GM18526 (cell line): ENCODE measurements around the gene DSG1.

Experiments used
- POLR2A ChIP-seq: IDR thresholded peaks from 3 replicates; pipeline ENCODE4 v1.6.1; 2011; ENCODE audit not compliant: insufficient read length; ENCODE audit errors: extremely low read depth

DSG1 gene

GRCh38 chr18:31398191-31398590 lies 80.2 kb downstream of the DSG1 start:
- TF ChIP-seq POLR2A = no peak

GRCh38 chr18:31399306-31400032 lies 81.5 kb downstream of the DSG1 start:
- TF ChIP-seq POLR2A = no peak

GRCh38 chr18:31401156-31402025 lies 83.4 kb downstream of the DSG1 start:
- no peak for TF ChIP-seq POLR2A

DNA sequence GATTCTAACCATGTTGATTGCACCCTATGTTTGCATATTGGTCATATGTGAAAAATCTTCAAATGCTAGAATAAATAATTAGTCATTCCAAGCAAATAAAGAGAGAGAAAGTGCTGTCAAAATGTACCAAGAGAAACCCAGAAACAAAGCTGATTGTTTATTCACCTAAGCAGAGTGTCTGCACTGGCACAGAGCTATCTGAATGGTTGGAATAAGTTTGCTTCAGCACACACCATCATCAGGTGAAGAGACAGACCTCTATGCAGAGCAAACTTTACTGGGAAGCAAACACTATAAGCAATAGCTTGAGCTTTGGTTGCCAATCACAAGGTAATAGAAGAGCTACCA lies 84.0 kb downstream of the DSG1 start:
- no peak for TF ChIP-seq POLR2A

GRCh38 chr18:31403409-31403808 lies 85.4 kb downstream of the DSG1 start:
- TF ChIP-seq POLR2A = no peak
